ENCODE measurements around the gene GPR61.

- TF ChIP-seq CTCF (IDR thresholded peaks at IDR 0.05; ENCODE audit: insufficient read depth, low read length, poor library complexity, severe bottlenecking) (no peak), EZH2phosphoT487 (conservative IDR thresholded peaks at IDR 0.05; ENCODE audit: low read length) (no peak)
Observed at GRCh38 chr1:109579491-109579890, 39.8 kb downstream of the GPR61 start.

Data from SU-DHL-6 (cell line).